Measurements from ENCODE around the gene CCL22.
"Not testable (repeated sequence)": the region's sequence is repeated elsewhere in the genome, so short reads cannot be mapped to it uniquely, and the experiment has no call there.

Gene CCL22, protein sequence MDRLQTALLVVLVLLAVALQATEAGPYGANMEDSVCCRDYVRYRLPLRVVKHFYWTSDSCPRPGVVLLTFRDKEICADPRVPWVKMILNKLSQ

DNA sequence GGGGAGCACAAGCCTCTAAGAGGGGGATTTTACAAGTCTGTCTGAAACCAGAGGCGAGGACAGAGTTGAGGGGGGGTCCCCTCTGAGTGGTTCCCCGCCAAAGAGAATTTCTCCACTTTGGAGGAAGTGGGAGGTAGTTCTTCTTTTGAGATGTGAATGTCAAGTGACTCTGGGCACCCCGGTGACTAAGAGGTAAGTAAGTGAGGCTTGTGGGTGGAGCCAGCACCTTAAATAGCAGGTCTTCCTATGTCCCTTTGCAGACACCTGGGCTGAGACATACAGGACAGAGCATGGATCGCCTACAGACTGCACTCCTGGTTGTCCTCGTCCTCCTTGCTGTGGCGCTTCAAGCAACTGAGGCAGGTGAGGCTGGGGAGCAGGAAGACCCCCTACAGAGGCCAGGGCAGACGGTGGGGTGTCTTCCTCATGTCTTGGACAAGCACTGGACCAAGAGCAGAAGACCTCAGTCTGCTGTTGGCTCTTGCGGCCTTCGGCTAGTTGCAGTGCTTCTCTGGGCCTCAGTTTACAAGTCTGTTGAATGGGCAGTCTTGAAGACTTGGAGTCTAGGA lies at the start of gene CCL22:
TSS of gene CCL22 (plus strand) at position 257 of the 569 bp plus-strand sequence. CDS start at position 291, 34 bp downstream.
- no peak for DNase-seq

DNA sequence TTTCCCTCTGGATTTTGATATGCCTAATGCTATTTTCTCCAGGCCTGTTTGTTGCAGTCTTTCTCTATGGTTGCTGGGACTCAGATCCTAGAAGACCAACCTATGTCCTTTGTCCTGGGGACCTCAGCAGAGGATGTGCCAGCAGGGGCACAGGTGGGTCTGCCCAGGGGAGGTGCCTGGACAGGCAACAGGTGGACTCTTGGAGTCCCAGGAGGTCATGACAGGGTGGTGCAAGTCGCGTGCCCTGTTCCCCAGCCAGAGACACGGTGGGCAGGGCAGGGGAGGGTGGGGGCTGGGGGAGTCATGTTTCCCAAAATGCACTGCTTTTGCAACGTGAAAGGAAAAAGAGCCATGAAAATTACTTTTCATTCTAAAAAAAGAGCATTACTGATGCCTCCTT lies 47.8 kb upstream of the CCL22 start:
- no peak for DNase-seq

DNA sequence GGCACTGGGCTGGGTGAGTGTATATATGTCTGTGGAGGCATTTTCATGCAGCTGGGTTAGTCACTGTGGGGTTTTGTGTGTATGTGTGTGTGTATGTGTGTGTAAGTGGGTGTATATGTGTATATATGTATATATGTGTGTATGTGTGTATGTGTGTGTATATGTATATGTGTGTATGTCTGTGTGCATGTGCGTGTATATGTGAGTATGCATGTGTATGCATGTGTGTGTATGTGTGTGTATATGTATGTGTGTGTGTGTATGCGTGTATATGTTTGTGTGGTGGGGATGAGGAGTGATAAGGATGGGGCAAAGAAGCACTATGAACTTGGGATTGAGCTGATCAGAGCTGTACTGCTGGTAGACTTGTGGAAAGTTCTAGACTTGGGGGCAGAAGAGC lies 45.1 kb upstream of the CCL22 start:
- no peak for DNase-seq

DNA sequence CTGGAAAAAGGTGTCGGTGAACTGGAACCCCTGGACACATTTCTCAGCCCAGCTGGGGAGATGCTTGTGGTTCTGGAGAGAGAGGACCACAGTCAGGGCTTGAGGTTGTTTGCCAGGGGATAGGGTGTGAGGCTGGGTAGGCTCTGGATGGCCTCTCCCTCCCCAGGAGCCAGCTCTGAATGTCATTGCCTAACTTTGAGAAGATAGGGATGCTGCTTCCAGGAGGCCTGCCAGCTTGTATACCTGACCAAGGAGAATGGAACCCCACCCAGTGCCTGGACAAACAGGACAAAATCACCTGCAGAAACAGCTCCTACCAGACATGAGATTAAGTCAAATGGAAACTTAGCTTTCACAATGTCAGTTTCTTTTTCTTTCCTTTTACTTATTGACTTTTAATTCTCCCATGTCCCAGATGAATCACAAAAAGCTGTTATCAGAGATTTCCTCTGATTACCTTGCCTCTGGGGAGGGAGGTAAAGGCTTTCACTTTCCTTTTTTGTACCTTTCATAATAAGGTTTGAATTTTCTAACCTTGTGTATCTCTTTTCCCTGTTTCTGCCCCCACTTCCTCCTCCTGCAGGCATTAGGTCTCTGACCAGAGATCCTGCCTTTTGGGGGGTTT lies 44.3 kb upstream of the CCL22 start:
- no peak for DNase-seq

DNA sequence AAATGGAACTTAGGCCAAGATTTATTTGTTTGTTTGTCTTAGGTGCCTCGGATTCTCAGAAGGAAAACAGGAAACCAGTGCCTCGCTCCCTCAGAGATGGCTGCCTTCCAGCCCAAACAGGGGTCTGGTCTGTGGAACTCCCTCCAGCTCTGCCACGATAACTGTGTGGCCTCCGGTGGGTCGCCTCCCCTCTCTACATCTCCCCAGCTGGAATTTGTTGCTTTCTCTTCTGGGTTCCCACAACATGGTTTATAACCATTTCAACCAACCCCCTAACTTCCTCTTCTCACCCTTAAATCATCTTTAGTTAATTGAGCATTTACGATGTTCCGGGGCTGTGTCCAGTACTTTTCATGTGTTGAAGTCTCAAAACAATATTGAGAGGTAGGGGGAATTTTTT lies 43.2 kb upstream of the CCL22 start:
- no peak for DNase-seq

DNA sequence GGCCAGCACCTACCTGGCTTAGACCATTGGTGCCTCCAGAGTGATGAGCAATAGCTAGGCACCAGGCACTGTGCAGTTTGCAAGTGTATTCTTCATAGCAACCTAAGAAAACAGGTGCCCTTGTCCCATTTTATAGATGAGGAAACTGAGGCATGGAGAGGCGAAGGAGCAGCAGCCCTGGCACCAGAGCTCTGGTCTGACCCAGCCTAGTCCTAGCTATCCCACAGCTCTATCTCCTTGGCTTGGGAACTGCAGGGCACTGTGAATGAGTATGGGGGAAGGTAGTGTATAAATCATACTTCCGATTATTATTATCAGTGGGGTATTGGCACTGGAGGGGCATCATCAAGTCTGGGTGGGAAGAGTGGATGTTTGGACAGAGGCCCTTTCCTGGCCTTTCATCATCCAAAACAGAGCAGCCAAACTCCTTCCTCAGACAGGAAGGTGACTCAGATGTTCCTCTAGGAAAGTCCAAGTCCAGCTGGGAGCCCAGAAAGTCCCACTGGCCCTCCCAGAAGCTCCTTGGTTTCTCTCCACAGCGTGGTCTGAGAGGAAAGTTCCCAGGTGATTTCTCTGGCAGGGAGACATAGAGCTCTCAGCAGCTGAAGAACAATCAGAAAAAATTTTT lies 42.1 kb upstream of the CCL22 start:
- DNase-seq: no peak

DNA sequence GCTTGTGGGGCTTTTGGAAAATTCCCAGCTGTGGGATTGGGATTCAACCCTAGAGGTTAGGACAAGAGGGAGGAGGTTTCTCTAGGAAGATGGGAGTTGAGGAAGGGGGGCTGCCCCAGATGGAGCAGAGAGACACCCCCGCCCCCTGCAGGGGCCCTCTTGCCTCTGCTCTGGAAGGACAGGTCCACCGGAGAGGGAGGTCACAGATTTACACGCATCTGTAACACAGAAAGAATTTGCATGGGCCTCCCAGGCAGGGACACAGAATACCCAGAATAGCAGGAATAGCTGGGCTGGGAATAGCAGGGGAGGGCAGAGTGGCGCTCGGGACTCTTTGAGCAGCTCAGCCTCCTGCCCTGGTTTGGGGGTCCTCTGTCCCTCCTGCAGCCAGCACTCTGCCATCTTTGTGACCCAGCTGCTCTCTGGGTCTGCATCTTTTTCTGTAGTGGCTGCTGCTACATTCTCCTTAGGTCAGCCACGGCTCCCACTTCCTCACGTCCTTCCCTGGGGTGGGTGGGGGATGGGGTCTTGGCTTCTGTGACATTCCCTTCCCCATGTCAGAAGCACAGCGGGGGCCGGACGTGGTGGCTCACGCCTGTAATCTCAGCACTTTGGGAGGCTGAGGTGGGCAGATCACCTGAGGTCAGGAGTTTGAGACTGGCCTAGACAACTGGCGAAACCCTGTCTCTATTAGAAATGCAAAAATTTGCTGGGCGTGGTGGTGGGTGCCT lies 40.2 kb upstream of the CCL22 start:
- no peak for DNase-seq

DNA sequence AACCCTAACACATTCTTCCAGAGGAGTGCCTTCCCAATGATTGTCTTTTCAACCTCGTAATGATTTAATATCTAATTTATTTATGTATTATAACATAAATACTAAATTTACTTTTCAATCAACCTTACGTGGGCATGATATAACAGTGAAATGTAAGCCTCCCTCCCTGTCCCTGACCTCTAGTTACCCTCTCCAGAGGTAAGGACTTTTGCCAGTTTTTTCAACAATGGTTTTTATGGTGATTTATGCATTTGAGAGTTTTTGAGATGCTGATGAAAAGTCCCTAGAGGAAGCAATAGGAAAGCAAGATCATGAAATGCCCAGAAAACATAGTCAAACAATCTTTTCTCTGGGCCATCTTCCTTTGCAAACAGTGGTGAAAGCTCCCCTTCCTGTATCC lies 38.9 kb upstream of the CCL22 start:
- DNase-seq: no peak

DNA sequence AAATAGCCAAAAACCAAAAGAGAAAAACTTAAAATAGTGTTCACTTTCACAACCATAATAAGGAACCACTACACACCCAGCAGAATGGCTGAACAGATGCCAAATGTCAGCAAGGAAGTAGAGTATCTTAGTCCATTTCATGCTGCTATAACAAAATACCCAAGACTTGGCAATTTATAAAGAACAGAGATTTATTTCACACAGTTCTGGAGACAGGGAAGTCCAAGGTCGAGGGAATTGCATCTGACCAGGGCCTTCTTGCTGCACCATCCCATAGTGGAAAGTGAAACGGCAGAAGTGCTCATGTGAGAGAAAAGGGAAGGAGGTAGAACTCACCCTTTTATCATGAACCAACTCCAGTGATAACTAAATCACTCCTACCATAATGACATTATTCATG lies 33.8 kb upstream of the CCL22 start:
- DNase-seq: no peak

DNA sequence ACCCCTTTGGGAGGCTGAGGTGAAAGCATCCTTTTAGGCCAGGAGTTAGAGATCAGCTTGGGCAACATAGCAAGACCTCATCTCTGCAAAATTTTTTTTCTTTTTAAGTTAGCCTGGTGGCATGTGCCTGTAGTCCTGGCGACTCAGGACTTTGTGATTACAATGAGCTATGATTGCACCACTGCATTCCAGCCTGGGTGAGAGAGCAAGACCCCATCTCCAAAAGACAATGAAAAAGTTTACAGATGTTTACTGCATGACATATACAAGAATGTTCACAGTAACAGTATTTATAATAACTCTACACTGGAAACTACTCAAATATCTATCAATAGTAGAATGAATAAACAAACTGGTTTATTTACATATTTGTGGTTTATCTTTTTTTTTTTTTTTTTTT lies 33.1 kb upstream of the CCL22 start:
- no peak for DNase-seq

DNA sequence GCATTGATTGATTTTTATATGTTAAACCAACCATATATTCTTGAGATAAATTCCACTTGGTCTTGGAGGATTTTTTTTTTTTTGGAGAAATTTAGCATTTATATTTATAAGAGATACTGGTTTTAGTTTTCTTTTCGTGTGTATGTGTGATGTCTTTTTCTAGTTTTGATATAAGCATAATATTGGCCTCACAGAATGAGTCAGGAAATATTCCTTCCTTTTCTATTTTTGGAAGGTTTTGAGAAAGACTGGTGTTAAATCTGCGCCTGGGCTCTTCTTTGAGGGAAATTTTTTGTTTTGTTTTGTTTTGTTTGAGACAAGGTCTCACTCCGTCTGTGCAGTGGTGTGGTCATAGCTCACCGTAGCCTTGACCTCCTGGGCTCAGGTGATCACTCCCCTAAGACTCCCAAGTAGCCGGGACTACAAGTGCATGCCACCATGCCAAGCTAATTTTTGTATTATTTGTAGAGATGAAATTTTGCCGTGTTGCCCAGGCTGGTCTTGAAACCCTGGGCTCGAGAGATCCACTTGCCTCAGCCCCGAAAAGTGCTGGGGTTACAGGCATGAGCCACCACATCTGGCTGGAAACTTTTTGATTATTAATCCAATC lies 28.8 kb upstream of the CCL22 start:
- no peak for DNase-seq

DNA sequence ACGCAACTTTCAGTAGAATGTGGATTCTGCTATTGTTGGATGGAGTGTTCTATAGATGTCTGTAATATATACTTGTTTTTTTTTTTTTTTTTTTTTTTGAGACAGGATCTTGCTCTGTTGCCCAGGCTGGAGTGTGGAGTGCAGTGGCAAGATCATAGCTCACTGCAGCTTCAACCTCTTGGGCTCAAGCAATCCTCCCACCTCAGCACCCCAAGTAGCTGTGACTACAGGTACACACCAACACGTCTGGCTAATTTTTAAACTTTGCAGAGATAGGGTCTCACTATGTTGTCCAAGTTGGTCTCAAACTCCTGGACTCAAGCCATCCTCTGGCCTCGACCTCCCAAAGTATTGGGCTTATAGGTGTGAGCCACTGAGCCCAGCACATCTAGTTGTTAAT lies 27.2 kb upstream of the CCL22 start:
- no peak for DNase-seq

DNA sequence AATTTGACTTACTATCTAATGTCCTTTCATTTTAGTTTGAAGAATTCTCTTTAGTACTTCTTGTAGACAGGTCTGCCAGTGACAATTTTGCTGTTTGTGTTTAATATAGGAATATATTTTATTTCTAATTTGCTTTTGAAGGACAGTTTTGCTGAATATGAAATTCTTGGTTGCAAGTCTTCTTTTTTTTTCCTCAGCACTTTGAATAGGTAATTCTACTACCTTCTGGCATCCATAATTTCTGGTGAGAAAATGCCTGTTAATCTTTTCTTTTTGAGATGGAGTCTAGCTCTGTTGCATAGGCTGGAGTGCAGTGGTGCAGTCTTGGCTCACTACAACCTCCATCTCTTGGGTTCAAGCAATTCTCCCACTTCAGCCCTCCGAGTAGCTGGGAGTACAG lies 25.2 kb upstream of the CCL22 start:
- no peak for DNase-seq

DNA sequence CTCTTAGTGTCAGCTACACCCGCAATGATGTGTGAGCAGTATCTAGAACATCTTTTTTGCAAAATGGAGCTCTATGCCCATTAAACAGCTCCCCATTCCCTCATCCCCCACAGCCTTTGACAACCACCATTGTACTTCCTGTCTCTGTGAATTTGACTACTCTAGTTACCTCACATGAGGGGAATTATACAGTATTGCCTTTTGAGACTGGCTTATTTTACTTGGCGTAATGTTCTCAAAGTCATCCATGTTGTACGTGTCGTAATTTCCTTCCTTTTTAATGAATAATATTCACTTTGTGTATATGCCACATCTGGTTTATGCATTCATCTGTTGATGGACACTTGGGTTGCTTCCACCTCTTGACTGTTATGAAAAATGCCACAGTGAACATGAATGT lies 23.2 kb upstream of the CCL22 start:
- no peak for DNase-seq

DNA sequence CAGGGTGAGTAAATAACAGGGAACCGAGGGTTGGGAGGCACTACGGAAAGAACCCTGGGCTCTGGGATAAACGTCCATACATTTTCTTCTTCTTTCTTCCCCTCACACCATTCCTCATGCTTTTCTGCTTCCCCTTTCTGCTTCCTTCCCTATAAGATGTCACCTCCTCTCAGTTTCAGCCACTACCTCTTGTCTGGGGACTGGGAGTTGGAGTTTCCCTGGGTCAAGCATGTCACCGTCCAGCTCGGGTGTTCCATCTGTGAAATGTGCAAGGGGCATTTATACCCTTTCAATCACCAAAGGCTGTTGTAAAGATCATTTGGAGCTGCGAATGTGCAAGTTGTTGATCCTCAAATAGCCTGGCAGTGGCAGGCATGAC lies 17.5 kb upstream of the CCL22 start:
- DNase-seq: no peak

DNA sequence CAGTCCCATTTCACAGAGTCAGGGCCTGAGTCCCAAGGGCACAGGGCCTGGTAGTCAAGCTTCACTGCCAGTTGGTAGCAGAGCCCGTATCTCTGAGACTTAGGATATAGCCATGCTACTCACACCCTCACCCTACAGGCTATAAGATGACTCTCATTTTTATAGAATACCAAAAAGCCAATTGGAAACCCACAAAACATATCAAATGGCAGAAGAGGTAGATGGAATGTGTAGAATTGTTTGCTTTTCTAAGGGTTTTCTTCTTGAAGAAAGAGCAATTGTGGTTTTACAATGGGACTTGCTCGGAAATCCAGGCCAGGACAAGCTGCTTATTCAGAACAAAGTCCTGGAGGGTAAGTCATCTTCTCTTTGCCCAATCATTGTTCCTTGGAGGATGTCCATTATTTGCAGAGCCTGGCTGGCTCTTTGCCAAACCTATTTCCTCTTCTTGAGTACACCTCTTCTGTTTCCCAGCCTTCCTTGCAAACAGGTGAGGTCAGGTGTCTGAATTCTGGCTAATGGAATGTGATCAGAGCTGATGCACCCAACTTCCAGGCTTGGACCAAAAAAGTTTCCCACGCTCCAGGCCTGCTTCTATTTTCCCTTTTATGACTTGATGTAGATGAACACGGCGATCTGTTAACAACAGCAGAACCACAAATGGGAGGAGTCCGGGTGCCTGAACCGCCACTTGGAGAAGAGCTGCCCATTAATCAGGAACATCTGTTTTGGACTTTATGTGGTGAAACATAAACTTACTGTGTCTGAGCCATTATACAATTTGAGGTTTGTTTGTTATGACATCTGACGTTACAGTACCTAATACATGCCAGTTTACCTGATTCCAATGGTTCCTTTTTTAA lies 16.9 kb upstream of the CCL22 start:
- DNase-seq: no peak

DNA sequence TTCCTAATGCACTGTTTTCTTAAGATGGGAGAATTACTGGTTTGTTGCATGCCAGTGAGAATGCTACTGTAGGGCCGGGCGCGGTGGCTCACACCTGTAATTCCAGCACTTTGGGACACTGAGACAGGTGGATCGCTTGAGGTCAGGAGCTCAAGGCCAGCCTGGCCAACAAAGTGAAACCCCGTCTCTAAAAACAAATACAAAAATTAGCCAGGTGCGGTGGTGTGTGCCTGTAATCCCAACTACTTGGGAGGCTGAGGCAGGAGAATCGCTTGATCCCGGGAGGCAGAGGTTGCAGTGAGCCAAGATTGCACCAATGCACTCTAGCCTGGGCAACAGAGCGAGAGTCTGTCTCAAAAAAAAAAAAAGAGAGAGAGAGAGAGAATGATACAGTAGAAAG lies 16.0 kb upstream of the CCL22 start:
- not testable (repeated sequence) for DNase-seq

DNA sequence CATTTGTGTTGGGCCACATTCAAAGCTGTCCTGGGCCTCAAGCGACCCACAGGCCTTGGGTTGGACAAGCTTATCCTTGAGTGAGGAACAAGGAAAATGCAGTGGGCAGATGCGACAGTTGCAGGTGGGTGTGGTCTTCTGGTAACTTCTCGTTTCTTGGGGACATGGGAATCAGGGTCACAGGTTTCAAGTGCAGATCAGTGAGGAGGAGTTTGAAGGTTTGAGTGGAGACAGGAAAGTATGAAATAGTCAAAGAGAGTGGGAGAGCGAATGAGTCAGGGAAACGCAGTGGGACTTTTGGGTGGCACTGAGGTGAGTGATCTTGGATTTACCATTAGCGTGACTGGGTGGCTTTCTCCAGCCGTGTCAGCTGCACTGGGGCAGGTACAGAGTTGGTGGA lies 15.4 kb upstream of the CCL22 start:
- no peak for DNase-seq

DNA sequence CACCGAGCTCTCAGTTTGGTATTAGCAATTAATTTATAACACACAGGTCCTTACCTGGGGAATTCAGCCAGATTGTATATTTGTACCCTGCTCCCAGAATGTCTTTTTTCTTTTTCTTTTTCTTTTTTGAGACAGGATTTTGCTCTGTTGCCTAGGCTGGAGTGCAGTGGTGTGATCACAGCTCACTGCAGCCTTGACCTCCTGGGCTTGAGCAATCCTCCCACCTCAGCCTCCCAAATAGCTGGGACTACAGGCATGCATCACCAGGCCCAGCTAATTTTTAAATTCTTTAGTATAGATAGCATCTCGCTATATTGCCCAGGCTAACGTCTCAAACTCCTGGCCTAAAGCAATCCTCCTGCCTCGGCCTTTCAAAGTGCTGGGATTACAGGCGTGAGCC lies 14.5 kb upstream of the CCL22 start:
- not testable (repeated sequence) for DNase-seq

DNA sequence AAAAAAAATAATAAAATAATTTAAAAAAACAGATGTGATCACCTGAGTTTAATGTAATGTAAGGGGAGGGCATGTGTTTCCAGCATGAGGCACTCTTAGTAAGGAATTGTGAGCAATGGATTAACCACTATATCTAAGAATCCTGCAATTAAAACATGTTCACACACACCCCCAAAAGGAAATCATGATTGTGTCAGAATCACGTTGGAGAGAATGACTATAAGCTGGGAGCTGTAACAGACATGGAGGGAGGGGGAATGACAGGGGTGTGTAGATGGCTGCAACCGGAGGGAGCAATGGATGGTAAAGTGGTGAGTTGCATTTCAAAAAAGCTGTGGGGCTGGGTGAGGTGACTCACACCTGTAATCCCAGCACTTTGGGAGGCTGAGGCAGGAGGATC lies 13.6 kb upstream of the CCL22 start:
- DNase-seq: no peak

DNA sequence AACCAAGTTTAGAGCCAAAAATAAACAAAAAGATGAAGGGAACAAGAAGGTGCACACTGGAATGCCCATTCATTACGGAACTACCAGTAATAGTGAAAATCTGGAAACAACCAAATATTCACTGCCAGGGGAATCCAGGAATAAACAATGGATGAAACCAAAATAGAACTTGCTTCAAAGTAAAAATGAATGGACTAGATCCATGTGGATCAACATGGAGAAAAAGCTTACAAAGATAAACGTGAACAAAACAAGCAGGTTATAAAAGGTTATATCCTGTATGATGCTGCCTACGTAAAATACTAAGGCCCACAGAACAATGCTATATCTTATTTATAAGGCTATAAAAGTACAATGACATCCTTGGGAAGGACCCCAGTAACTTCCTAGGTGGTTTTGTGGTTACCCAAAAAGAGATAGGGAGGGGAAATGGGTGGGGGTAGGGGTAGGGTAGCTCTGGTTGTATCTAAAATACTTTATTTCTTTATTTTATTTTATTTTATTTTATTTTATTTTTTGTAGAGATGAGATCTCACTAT lies 12.8 kb upstream of the CCL22 start:
- no peak for DNase-seq

DNA sequence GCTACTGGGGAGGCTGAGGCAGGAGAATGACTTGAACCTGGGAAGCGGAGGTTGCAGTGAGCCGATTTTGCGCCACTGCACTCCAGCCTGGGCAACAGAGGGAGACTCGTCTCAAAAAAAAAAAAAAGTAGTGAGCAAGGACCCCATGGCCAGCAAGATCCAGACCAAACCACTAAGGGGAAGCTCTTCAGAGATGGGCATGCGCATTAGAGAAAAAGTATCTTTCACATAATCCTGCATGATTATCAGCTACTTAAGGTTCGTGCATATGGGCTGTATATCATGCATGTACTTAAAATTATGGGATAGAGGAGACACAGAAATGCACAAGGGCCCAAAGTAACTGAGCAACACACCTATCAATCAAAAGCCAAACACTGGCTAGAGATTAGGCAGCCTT lies 10.7 kb upstream of the CCL22 start:
- DNase-seq: no peak
